HepG2 (cell line): ENCODE data around the gene CRIP1. TPM values are rescaled to one million over a fixed set of nuclear protein-coding genes. Genes with fewer than 3 reads are reported as not detected.

Source experiments
- ATAC-seq: fragments of 200-7000 bp; cut with Tn5 transposase; 3 replicates; pipeline ENCODE4 v1.9.1; 2020; ENCODE audit warnings: mild to moderate bottlenecking, moderate library complexity
- BruUV-seq: library from RNA; stranded (reverse); fragments of 400-500 nt; replicated peaks from 2 replicates; lab custom pipeline; 2021; lab: Mats Ljungman, UMichigan
- CTCF ChIA-PET: fragments of 300-600 bp; formaldehyde crosslinking; extraction: SDS; loops from one replicate; lab custom pipeline; 2021; ENCODE audit warnings: low total read pairs, inconsistent platforms, low intra/inter-chr PET ratio; lab: Yijun Ruan, JAX
- POLR2A ChIA-PET: fragments of 350-600 bp; sonication (Branson Sonifier 250); formaldehyde crosslinking; loops from one replicate; lab custom pipeline; 2020; ENCODE audit warnings: antibody characterized with exemption, inconsistent platforms; lab: Yijun Ruan, JAX
- DNase-seq: peaks from one replicate; pipeline ENCODE4 v3.0.0-alpha.2; 2015; ENCODE audit warnings: low spot score
- FAIRE-seq: peaks from 3 replicates; lab custom pipeline; 2011; peaks lifted over from hg19 to GRCh38; lab: Jason Lieb, UNC
- H2AFZ ChIP-seq: one replicate; pipeline ENCODE4 v1.6.1; 2011; ENCODE audit warnings: low read length, inconsistent platforms
- H3K27ac ChIP-seq: fragments of 300-600 bp; 3 replicates; pipeline ENCODE4 v1.8.0; 2011; ENCODE audit warnings: mixed run types, mild to moderate bottlenecking, mixed read lengths, low read length, inconsistent platforms; ENCODE audit not compliant: insufficient read depth; ENCODE audit errors: extremely low read length
- H3K27me3 ChIP-seq, 2 experiments: fragments of 200-600 bp in 1 of 2; 2 replicates in 1 of 2; 3 replicates in 1 of 2; pipeline versions ENCODE4 v1.6.0 to v1.8.0; 2011; ENCODE audit warnings: low read length in 2 of 2, mild to moderate bottlenecking in 2 of 2, moderate library complexity in 2 of 2, inconsistent platforms in 1 of 2; ENCODE audit not compliant: insufficient read depth in 2 of 2, control insufficient read depth in 1 of 2
- H3K36me3 ChIP-seq, 2 experiments: fragments of 200-600 bp in 1 of 2; replicated peaks in 1 of 2; 2 replicates in 1 of 2; 3 replicates in 1 of 2; pipeline versions ENCODE4 v1.5.1 to v1.8.0; 2011; ENCODE audit warnings: low read length in 2 of 2, inconsistent platforms in 1 of 2; ENCODE audit not compliant: insufficient read depth in 2 of 2, control insufficient read depth in 1 of 2
- H3K4me1 ChIP-seq: 2 replicates; pipeline ENCODE4 v1.5.1; 2012; ENCODE audit warnings: low read length, inconsistent platforms; ENCODE audit not compliant: insufficient read depth
- H3K4me2 ChIP-seq: 2 replicates; pipeline ENCODE4 v1.6.0; 2011; ENCODE audit warnings: low read depth, low read length, inconsistent platforms
- H3K4me3 ChIP-seq, 3 experiments: fragments of 200-600 bp in 1 of 3; sonication (generic), shearing (Covaris generic) in 1 of 3; replicated peaks in 1 of 3; 2 replicates each; pipeline ENCODE4 v1.5.1; 2011 to 2016; ENCODE audit warnings: low read length in 3 of 3, inconsistent platforms in 2 of 3, low read depth in 2 of 3, mild to moderate bottlenecking in 2 of 3, control low read depth in 1 of 3, mixed read lengths in 1 of 3; ENCODE audit not compliant: insufficient read depth in 1 of 3
- H3K79me2 ChIP-seq: one replicate; pipeline ENCODE4 v1.6.1; 2011; ENCODE audit warnings: low read length, inconsistent platforms; ENCODE audit not compliant: insufficient read depth
- H3K9ac ChIP-seq: 2 replicates; pipeline ENCODE4 v1.6.0; 2011; ENCODE audit warnings: mild to moderate bottlenecking, low read depth, low read length, inconsistent platforms; ENCODE audit not compliant: insufficient read depth
- H3K9me3 ChIP-seq: 2 replicates; pipeline ENCODE4 v1.5.1; 2012; ENCODE audit warnings: mild to moderate bottlenecking, low read length
- H4K20me1 ChIP-seq: 2 replicates; pipeline ENCODE4 v1.6.0; 2011; ENCODE audit warnings: inconsistent platforms, mild to moderate bottlenecking, low read length, moderate library complexity; ENCODE audit not compliant: insufficient read depth
- EED ChIP-seq: sonication (generic); formaldehyde crosslinking; IDR thresholded peaks from 2 replicates; pipeline ENCODE4 v1.5.0; 2020; ENCODE audit warnings: mild to moderate bottlenecking, missing genetic modification reagents
- EP300 ChIP-seq, 3 experiments: sonication (generic) in 1 of 3; formaldehyde crosslinking in 1 of 3; IDR thresholded peaks; 2 replicates each; pipeline versions ENCODE4 v1.5.1 to v1.6.1; 2011 to 2020; ENCODE audit warnings: low read depth in 2 of 3, low read length in 2 of 3, borderline replicate concordance in 1 of 3, improper control_type of control experiment in 1 of 3, mild to moderate bottlenecking in 1 of 3, missing genetic modification reagents in 1 of 3, moderate library complexity in 1 of 3
- POLR2G ChIP-seq: fragments of 200-400 bp; formaldehyde crosslinking; IDR thresholded peaks from 2 replicates; pipeline ENCODE4 v1.6.1; 2018; ENCODE audit warnings: mild to moderate bottlenecking, low read depth, low read length, moderate library complexity
- SRSF1 ChIP-seq: fragments of 200-400 bp; formaldehyde crosslinking; optimal IDR thresholded peaks from 2 replicates; pipeline ENCODE3; 2017; ENCODE audit warnings: mild to moderate bottlenecking, low read depth, low read length, moderate library complexity
- ZNF33A ChIP-seq: sonication (generic); formaldehyde crosslinking; IDR thresholded peaks from 2 replicates; pipeline ENCODE4 v1.5.1; 2020; ENCODE audit warnings: missing genetic modification reagents, mild to moderate bottlenecking, moderate library complexity, borderline replicate concordance
- ZNF564 ChIP-seq: sonication (generic); formaldehyde crosslinking; IDR thresholded peaks from 2 replicates; pipeline ENCODE4 v1.8.1; 2023; ENCODE audit warnings: mild to moderate bottlenecking, missing genetic modification reagents
- ZNF629 ChIP-seq: sonication (generic); formaldehyde crosslinking; conservative IDR thresholded peaks from 2 replicates; pipeline ENCODE4 v1.5.0; 2020; ENCODE audit warnings: missing genetic modification reagents
- ZNF773 ChIP-seq: sonication (generic); formaldehyde crosslinking; IDR thresholded peaks from 2 replicates; pipeline ENCODE4 v1.4.0; 2020; ENCODE audit warnings: missing genetic modification reagents, borderline replicate concordance
- ZNF775 ChIP-seq: sonication (generic); formaldehyde crosslinking; IDR thresholded peaks from 2 replicates; pipeline ENCODE4 v1.4.0; 2020; ENCODE audit warnings: missing genetic modification reagents, mild to moderate bottlenecking, moderate library complexity, borderline replicate concordance
- WGBS: methylation state at CpG from one replicate; pipeline ENCODE4 v1.1.6; 2017; ENCODE audit warnings: low lambda C conversion rate; 5-methylcytosine and 5-hydroxymethylcytosine counted together
- in situ Hi-C: cut with HindIII; loops from 2 replicates; pipeline ENCODE4 v1.10.0; 2017; ENCODE audit warnings: low pct_unique_long_range_greater_than_20kb; ENCODE audit not compliant: extremely low pct_ligation_motif_present
- intact Hi-C: fragments of 100-400 bp; cut with micrococcal nuclease; formaldehyde crosslinking; loops from one replicate; pipeline ENCODE4 v1.10.0; 2022; ENCODE audit not compliant: unreplicated experiment
- polyA plus RNA-seq, 8 experiments: library from polyadenylated mRNA; depleted of rRNA in 3 of 8; stranded (reverse) in 7 of 8; unstranded in 1 of 8; fragments of >200 nt; fragmentation: Illumina TruSeq in 4 of 8; extraction: Trizol in 4 of 8; gene quantifications; 2 replicates each; pipeline versions ENCODE4 v1.2.1 to v1.2.3, GENCODE V29; 2011 to 2016; ENCODE audit warnings: low read depth in 4 of 8, missing spikeins in 1 of 8, mixed read lengths in 1 of 8; ENCODE audit not compliant: insufficient read depth in 1 of 8
- total RNA-seq, 5 experiments: library from RNA; depleted of rRNA; stranded (reverse); fragments of >200 nt; fragmentation: Illumina TruSeq; extraction: Trizol; gene quantifications; 2 replicates each; pipeline ENCODE4 v1.2.3, GENCODE V29; 2016; ENCODE audit warnings: low read depth in 1 of 5
- TF ChIP-seq, protein P1 (sequence below): sonication (generic); formaldehyde crosslinking; IDR thresholded peaks from 2 replicates; pipeline ENCODE4 v1.4.0; 2020; ENCODE audit warnings: missing genetic modification reagents
- TF ChIP-seq, protein P2 (sequence below): sonication (generic); formaldehyde crosslinking; IDR thresholded peaks from 2 replicates; pipeline ENCODE4 v1.4.0; 2020; ENCODE audit warnings: missing genetic modification reagents, borderline replicate concordance
- TF ChIP-seq, protein P3 (sequence below): sonication (generic); formaldehyde crosslinking; IDR thresholded peaks from 2 replicates; pipeline ENCODE4 v1.8.0; 2022; ENCODE audit warnings: mild to moderate bottlenecking, missing genetic modification reagents, borderline replicate concordance

Gene CRIP1
- total and polyA plus RNA-seq, 2 of the 13 experiments (the other 11 are each of a cell fraction or from before 2014, with no cell fraction given): 53.9 to 59.5 TPM

DNA sequence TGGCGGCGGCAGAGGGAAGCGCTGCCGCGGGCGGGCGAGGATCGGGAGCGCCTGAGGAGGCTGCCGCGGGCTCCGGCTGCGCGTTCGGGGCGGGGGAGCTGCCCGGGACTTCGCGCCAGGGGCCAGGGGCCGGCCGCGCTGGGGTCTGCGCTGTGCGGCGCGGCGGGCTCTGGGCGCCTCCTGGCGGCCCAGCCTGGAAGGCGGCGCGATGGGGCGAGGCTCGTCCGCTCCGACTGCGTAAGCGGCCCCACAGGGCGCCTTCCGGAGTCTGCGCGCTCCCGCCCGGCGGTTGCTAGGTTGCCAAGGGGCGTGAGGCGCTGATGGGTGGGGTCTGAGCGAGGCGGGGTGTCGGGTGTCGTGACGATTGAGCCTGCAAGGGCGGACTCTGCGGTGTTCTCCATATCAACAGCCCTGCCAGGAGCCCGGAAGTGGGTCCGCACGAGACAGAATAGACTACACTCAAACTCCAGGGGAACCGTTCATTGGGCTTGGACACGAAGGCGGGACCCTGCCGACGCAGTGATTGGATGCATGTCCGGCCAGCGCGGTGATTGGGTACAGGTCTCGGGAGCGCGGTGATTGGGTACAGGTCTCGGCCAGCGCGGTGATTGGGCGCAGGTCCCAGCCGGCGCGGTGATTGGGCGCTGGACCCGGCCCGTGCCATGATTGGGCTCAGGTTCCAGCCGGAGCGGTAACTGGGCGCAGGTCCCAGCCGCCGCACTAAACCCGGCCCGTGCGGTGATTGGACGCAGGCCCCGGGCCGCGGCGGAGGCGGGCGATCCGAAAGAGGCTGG lies 4.1 kb downstream of the CRIP1 start, which contains the start of gene TEDC1 (continued):
- TF ChIP-seq, protein P1, sequence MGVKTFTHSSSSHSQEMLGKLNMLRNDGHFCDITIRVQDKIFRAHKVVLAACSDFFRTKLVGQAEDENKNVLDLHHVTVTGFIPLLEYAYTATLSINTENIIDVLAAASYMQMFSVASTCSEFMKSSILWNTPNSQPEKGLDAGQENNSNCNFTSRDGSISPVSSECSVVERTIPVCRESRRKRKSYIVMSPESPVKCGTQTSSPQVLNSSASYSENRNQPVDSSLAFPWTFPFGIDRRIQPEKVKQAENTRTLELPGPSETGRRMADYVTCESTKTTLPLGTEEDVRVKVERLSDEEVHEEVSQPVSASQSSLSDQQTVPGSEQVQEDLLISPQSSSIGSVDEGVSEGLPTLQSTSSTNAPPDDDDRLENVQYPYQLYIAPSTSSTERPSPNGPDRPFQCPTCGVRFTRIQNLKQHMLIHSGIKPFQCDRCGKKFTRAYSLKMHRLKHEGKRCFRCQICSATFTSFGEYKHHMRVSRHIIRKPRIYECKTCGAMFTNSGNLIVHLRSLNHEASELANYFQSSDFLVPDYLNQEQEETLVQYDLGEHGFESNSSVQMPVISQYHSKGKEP (CRISPR knock-in tag): no peak

DNA sequence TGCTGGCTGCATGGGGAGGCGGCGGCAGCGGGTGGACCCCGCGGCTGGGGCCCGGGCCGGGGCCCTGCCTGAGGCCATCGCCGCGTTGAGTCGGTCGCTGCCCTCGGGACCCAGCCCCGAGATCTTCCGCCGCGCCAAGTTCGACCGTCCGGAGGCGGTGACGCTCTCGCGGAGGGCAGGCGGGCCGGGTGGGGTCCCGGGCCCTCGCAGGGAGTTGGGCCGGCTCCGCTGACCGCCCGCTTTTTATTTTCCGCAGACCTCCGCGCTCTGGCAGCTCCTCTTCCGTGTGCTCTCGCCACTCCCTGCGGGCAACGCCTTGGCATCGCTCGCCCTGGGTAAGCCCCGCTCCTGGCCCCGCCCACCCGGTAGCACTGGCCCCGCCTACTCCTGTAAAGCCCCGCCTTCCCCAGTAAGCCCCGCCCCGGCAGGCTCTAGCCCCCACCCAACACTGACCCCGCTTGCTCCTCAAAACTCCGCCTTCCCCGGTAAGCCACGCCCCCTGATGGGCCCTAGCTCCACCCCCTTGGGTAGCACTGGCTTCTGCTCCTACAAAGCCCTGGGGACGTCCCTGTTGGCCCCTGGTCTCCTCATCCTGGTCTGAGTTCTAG lies 4.8 kb downstream of the CRIP1 start:
- POLR2A ChIA-PET: interaction anchor here (0.6 to 1.2 kb wide), 4 partner anchors 9 to 826 kb away, joined by 3 to 5 read pairs (median 4); no protein-coding TSS in a partner anchor
- no peak overlapping the region for H2AFZ ChIP-seq
- TF ChIP-seq ZNF775 (CRISPR knock-in tag): no peak
- peak; percentile 24; the same call in 1 of the 2 replicates for TF ChIP-seq ZNF629 (CRISPR knock-in tag)
- TF ChIP-seq, protein P2, sequence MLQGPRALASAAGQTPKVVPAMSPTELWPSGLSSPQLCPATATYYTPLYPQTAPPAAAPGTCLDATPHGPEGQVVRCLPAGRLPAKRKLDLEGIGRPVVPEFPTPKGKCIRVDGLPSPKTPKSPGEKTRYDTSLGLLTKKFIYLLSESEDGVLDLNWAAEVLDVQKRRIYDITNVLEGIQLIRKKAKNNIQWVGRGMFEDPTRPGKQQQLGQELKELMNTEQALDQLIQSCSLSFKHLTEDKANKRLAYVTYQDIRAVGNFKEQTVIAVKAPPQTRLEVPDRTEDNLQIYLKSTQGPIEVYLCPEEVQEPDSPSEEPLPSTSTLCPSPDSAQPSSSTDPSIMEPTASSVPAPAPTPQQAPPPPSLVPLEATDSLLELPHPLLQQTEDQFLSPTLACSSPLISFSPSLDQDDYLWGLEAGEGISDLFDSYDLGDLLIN: 0 out of 2 replicates have a peak, but pooled peaks have one; percentile 69
- TF ChIP-seq EP300 (IDR thresholded peaks at IDR 0.05; ENCODE audit: low read depth in 2 of 2, low read length in 2 of 2): no peak
- no peak for TF ChIP-seq EP300 (CRISPR knock-in tag; IDR thresholded peaks at IDR 0.05; ENCODE audit: borderline replicate concordance)
- TF ChIP-seq, protein P1 (CRISPR knock-in tag): no peak
- peak; percentile 1; the same call in 1 of the 2 replicates for TF ChIP-seq POLR2G
- peak; percentile 80; the same call in 1 of the 2 replicates for TF ChIP-seq ZNF773 (CRISPR knock-in tag)
- TF ChIP-seq ZNF33A: no peak
- TF ChIP-seq SRSF1: peak; percentile 26
- no peak for TF ChIP-seq EED (CRISPR knock-in tag)
- TF ChIP-seq ZNF564 (CRISPR knock-in tag): no peak
- TF ChIP-seq, protein P3, sequence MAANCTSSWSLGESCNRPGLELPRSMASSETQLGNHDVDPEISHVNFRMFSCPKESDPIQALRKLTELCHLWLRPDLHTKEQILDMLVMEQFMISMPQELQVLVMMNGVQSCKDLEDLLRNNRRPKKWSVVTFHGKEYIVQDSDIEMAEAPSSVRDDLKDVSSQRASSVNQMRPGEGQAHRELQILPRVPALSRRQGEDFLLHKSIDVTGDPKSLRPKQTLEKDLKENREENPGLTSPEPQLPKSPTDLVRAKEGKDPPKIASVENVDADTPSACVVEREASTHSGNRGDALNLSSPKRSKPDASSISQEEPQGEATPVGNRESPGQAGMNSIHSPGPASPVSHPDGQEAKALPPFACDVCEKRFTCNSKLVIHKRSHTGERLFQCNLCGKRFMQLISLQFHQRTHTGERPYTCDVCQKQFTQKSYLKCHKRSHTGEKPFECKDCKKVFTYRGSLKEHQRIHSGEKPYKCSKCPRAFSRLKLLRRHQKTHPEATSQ (CRISPR knock-in tag): peak; percentile 30; the same call in 1 of the 2 replicates

More for the DNA sequence above, 4.8 kb downstream of the CRIP1 start:
- H3K9me3 ChIP-seq: no peaks in the 10 kb centered on the region
- ATAC-seq: peak; percentile 5
- H3K79me2 ChIP-seq: peaks cover 17% of the 10 kb centered on the region
- H3K36me3 ChIP-seq: peaks cover 0 to 3% of the 10 kb centered on the region in 2 experiments; a peak in 1 of 5 replicates
- in situ Hi-C loops: no loop called here
- no peaks in the 10 kb centered on the region; a peak in 1 of 5 replicates for H3K27me3 ChIP-seq
- peak overlapping the region; percentile 93 for H3K27ac ChIP-seq
- WGBS: 0% methylated on average over 15 of the region's 53 CpGs
- CTCF ChIA-PET: interaction anchor here (0.7 to 3.6 kb wide), 4 partner anchors 10 to 121 kb away, joined by 3 to 24 read pairs (median 7); no protein-coding TSS in a partner anchor
- FAIRE-seq: peak; percentile 73
- peak overlapping the region; percentile 76 for H3K4me2 ChIP-seq
- BruUV-seq: TSS peak; percentile 50
- peak overlapping the region; percentile 80 for H3K9ac ChIP-seq
- peak overlapping the region; percentile 50 to 80 (median 53); a peak in 5 of 6 replicates for H3K4me3 ChIP-seq
- peaks cover 60% of the 10 kb centered on the region for H3K4me1 ChIP-seq
- intact Hi-C loops: loop anchor here (1.0 to 10.0 kb wide), 2 partner anchors 8 to 177 kb away; partner anchors contain the start of gene PACS2
- H4K20me1 ChIP-seq: no peaks in the 10 kb centered on the region
- DNase-seq: peak; percentile 77
